Measurements from ENCODE around the gene CLGN.

The CLGN gene

DNA sequence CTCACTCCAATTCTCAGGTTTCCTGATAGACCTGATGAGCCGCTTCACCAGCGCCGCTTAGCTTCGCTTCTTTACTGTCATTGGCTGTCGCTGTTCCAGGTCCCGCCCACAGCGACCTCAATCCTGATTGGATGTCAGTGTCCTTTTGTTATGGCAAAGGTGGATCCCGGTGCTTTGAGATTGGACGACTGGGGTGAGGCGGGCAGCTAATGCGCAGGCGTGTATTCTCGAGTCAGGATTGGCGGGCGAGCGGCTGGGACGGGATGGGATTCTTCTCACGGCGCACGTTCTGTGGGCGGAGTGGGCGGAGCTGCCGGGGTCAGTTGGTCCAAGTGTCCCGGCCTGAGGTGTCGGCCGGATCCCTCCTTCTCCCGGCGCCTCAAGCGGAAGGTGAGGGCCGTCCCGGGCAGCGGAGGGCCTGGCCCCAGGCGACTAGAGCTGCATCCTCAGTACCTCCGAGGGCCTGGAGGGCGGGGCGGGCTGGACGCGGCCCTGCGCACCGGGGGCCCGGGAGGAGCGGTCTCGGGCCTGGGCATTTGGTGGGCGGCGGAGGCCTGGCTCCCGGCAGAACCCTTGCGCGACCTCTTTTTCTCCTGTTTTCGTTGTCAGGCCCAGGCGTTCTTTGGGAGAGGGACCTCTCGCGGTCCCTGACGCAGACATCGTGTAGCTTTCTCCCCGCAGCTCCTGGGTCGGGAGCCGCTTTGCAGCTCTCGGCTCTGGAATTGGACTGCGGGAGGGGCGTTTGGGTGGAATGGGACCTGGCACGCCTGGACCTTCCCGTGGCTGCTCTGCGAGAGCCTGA lies 53.9 kb downstream of the CLGN start, which contains the start of gene SCOC:
Gene SCOC, plus strand, starts transcription at position 319 of the 802 bp plus-strand sequence. CDS start 5,525 bp downstream, outside the sequence.
- DNase-seq (ENCODE audit: low spot score): peak; percentile 97

GRCh38 chr4:140372751-140373327 lies 54.6 kb downstream of the CLGN start:
- DNase-seq (ENCODE audit: low spot score): peak; percentile 26

DNA sequence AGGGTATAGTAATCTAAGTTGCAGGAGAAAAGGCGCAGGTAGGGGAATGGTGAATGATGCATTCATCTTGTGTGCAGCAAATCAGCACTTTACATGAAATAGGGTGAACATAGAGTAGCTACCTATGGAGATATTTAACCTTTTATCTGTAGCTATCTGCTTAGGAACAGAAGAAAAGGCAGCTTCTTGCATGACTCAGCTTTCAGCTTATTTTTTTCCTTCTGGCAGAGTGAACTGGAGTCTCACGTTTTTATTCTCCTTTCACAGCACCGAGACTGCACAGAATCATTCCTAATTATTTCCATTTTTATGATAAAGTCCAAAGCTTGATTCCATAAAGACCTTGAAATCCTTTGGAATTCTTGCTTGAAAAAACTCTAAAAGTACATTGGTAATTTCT lies 58.8 kb downstream of the CLGN start:
- no peak for DNase-seq (ENCODE audit: low spot score)

- DNase-seq (ENCODE audit: low spot score): no peak
Observed at GRCh38 chr4:140367738-140368137, 59.7 kb downstream of the CLGN start.

GRCh38 chr4:140363558-140363957 lies 63.9 kb downstream of the CLGN start:
- DNase-seq (ENCODE audit: low spot score): no peak

- no peak for DNase-seq (ENCODE audit: low spot score)
Observed at GRCh38 chr4:140363051-140363450, 64.4 kb downstream of the CLGN start.

GRCh38 chr4:140361099-140361498 lies 66.3 kb downstream of the CLGN start:
- DNase-seq (ENCODE audit: low spot score): no peak

- peak; percentile 73 for DNase-seq (ENCODE audit: low spot score)
Observed at GRCh38 chr4:140359562-140360427, 67.7 kb downstream of the CLGN start.

DNA sequence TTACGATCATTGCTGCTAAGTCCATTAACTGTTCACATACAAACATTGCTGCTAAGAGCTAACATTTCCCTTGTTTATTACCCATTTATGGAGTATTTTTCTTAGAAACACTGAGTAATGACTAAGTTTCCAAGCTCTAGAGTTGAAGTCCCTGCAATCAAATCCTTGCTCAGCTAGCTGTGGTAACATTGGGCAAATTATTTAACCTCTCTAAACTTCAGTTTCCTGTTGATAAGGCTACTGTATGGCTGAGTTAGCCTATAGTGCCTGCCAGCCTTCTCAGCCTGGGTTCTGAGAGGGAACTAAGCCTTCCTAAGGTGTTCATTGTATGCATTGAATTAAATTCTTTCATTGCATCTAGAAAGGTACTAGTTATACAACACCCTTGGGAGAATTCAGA lies 69.2 kb downstream of the CLGN start:
- DNase-seq (ENCODE audit: low spot score): no peak

DNA sequence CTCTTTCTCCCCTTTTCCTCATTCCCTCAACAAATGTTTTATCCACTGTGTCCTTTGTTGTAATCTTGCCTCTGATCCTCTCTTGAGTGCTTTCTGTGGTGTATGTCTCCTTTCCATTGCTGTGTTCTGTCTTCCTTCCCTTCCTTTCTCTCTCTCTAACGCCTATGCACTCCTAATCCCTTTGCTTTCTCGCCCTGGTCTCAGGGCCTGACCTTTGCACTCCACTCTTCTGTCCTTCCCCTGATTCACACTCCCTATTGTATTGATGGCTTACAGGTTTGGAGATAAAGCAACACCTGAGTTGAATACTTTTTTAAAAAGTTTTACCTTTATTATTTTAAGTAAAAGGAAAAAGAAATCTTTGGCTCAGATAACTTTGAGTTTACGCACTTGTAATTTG lies 69.6 kb downstream of the CLGN start:
- DNase-seq (ENCODE audit: low spot score): no peak

DNA sequence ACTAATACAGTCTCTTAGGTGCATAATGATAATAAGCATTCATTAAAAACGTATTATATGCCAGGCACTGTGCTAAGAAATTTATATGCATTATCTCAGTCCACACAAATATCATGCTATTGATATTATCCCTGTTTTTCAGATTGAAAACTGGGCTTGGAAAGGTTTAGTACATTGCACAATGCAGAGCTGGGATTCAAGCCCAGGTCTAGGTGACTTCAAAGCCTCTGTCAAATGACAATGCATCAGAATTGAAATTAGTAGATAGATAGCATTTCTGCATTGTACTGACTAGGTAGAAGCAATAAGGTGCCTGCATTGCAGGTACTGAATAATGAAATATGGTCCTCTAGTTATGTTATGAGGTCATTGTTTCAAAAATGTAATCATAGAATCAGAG lies 72.2 kb downstream of the CLGN start:
- DNase-seq (ENCODE audit: low spot score): no peak

- DNase-seq (ENCODE audit: low spot score): no peak
Observed at GRCh38 chr4:140353786-140354185, 73.7 kb downstream of the CLGN start.

GRCh38 chr4:140351093-140352075 lies 76.1 kb downstream of the CLGN start:
- DNase-seq (ENCODE audit: low spot score): no peak

GRCh38 chr4:140349816-140350215 lies 77.6 kb downstream of the CLGN start:
- no peak for DNase-seq (ENCODE audit: low spot score)

DNA sequence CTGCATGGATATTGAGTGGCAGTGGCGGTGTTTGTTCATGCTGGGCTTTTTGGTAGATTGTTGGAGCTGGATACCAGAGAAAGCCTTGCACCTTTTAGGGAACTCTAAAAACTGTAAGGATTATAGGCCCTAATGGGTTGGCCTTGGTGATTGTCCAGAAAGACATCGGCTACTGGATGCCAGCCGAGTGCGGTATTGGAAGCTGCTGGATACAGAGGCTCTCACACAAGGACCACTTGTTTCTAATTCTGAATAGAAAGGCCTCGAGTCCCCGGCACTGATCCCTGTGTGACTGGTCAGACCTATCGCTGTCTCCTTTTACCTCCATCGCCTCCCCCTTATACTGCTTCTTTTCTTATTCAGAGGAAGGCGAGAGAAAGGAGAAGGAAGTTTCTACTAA lies 81.3 kb downstream of the CLGN start:
- DNase-seq (ENCODE audit: low spot score): no peak

- DNase-seq (ENCODE audit: low spot score): no peak
Observed at GRCh38 chr4:140344621-140345020, 82.8 kb downstream of the CLGN start.

DNA sequence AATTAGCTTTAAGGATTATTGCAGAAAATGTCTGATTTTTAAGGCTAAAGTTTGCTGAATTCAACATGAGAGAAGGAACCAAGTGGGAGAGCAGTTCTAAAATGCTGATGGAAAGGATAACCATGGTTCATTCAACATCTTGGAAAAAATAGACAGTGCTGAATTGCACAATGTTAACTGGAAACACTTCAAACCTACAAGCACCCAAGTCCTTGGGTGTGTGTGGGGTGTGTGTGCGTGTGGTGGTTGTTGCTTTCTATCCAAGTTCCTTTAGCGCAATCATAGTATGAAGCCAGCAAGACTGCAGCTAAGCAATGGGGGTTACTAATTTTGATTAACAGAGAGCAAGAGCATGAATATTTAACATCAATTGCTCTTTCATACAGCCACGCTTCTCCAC lies 83.3 kb downstream of the CLGN start:
- DNase-seq (ENCODE audit: low spot score): no peak

DNA sequence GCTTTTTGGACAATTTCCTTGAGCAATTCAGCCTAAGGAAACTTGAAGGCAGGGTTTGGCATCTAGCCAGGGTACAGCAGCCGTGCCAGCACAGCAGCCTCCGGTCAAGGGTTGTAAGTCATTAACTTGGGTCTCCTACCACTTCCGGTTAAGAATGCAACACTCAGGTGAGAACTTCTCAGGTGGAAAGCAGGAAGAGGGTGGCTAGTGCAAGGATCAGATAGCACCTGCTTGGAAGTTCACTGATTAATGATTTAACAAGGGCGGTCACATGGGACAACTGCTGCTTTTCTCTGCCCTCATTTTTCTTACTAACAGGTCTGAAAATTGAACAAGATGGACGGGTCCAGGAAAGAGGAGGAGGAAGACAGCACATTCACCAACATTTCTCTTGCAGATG lies 84.1 kb downstream of the CLGN start:
- peak; percentile 4 for DNase-seq (ENCODE audit: low spot score)

GRCh38 chr4:140342620-140343019 lies 84.8 kb downstream of the CLGN start:
- no peak for DNase-seq (ENCODE audit: low spot score)

Measured in SW480 (cell line).